PC-3 (cell line): Measurements from ENCODE around the gene SFXN1. TPM values are rescaled to one million over a fixed set of nuclear protein-coding genes. Genes with fewer than 3 reads are reported as not detected.
A peak's percentile ranks its signal among the peaks of the same experiment; 100 is the strongest.

Experiments used
- ATAC-seq: fragments of 200-7000 bp; cut with Tn5 transposase; 2 replicates; pipeline ENCODE4 v1.9.1; 2020; ENCODE audit warnings: mild to moderate bottlenecking, moderate library complexity
- BruUV-seq: library from RNA; stranded (reverse); fragments of 400-500 nt; replicated peaks from 2 replicates; lab custom pipeline; 2021; lab: Mats Ljungman, UMichigan
- CTCF ChIA-PET: fragments of 300-600 bp; sonication (Branson Sonifier 250); formaldehyde crosslinking; loops from one replicate; lab custom pipeline; 2022; ENCODE audit warnings: antibody characterized with exemption; lab: Charles Lee
- POLR2A ChIA-PET: fragments of 300-600 bp; sonication (Branson Sonifier 250); formaldehyde crosslinking; loops from one replicate; lab custom pipeline; 2022; ENCODE audit warnings: antibody characterized with exemption; ENCODE audit not compliant: unreplicated experiment; lab: Charles Lee
- DNase-seq: peaks from one replicate; pipeline ENCODE4 v3.0.0-alpha.2; 2015
- H2AFZ ChIP-seq: fragments of 300-600 bp; sonication (generic); 2 replicates; pipeline ENCODE4 v1.6.0; 2016; ENCODE audit warnings: antibody characterized with exemption, low read length
- H3F3A ChIP-seq: fragments of 300-600 bp; sonication (generic); one replicate; pipeline ENCODE4 v1.6.0; 2017; ENCODE audit warnings: antibody characterized with exemption, low read length, control low read depth, mild to moderate bottlenecking; ENCODE audit not compliant: unreplicated experiment
- H3K27ac ChIP-seq: fragments of 300-600 bp; sonication (generic); 2 replicates; pipeline ENCODE4 v1.5.1; 2016; ENCODE audit warnings: mild to moderate bottlenecking, low read length
- H3K27me3 ChIP-seq: fragments of 300-600 bp; sonication (generic); 2 replicates; pipeline ENCODE4 v1.6.1; 2016; ENCODE audit warnings: low read length, mixed read lengths
- H3K36me3 ChIP-seq: fragments of 300-600 bp; sonication (generic); 2 replicates; pipeline ENCODE4 v1.6.1; 2016; ENCODE audit warnings: low read depth, mixed run types, low read length, mixed read lengths
- H3K4me1 ChIP-seq: fragments of 300-600 bp; sonication (generic); 2 replicates; pipeline ENCODE4 v1.5.1; 2016; ENCODE audit warnings: low read length; ENCODE audit not compliant: insufficient read depth
- H3K4me2 ChIP-seq: fragments of 300-600 bp; sonication (generic); 2 replicates; pipeline ENCODE4 v1.6.0; 2016; ENCODE audit warnings: low read length
- H3K4me3 ChIP-seq: fragments of 300-600 bp; sonication (generic); 2 replicates; pipeline ENCODE4 v1.5.1; 2016; ENCODE audit warnings: mild to moderate bottlenecking, low read length, mixed read lengths
- H3K79me2 ChIP-seq: fragments of 300-600 bp; sonication (generic); 2 replicates; pipeline ENCODE4 v1.6.1; 2017; ENCODE audit warnings: low read length, mixed read lengths
- H3K9ac ChIP-seq: fragments of 300-600 bp; sonication (generic); 2 replicates; pipeline ENCODE4 v1.6.0; 2016; ENCODE audit warnings: mild to moderate bottlenecking, low read length
- H3K9me2 ChIP-seq: fragments of 300-600 bp; sonication (generic); replicated peaks from 2 replicates; pipeline ENCODE4 v1.6.1; 2016; ENCODE audit warnings: mixed run types, low read length, mixed read lengths
- H3K9me3 ChIP-seq: fragments of 300-600 bp; sonication (generic); 2 replicates; pipeline ENCODE4 v1.6.1; 2016; ENCODE audit warnings: low read length, mixed read lengths
- H4K20me1 ChIP-seq: fragments of 300-600 bp; sonication (generic); 2 replicates; pipeline ENCODE4 v1.6.1; 2016; ENCODE audit warnings: low read length, mixed read lengths
- EZH2 ChIP-seq: fragments of 300-600 bp; sonication (generic); IDR thresholded peaks from one replicate; pipeline ENCODE4 v1.6.1; 2017; ENCODE audit warnings: antibody characterized with exemption, mild to moderate bottlenecking, low read length; ENCODE audit not compliant: unreplicated experiment
- EZH2phosphoT487 ChIP-seq: fragments of 300-600 bp; sonication (generic); IDR thresholded peaks from 2 replicates; pipeline ENCODE4 v1.6.1; 2018; ENCODE audit warnings: mild to moderate bottlenecking, antibody characterized with exemption, low read length, borderline replicate concordance
- intact Hi-C: fragments of 100-400 bp; cut with micrococcal nuclease; formaldehyde crosslinking; loops from 2 replicates; pipeline ENCODE4 v1.9.0; 2023
- total RNA-seq: library from RNA; depleted of rRNA; stranded (reverse); fragments of >200 nt; gene quantifications from 2 replicates; pipeline ENCODE4 v1.2.3, GENCODE V29; 2014
- TF ChIP-seq, protein P1 (sequence below): fragments of 300-600 bp; sonication (generic); conservative IDR thresholded peaks from 2 replicates; pipeline ENCODE4 v1.5.1; 2017; ENCODE audit warnings: antibody characterized with exemption, low read depth, mild to moderate bottlenecking, low read length

SFXN1 gene
- total RNA-seq, 1 experiment from 2014 or later = 46.5 TPM

DNA sequence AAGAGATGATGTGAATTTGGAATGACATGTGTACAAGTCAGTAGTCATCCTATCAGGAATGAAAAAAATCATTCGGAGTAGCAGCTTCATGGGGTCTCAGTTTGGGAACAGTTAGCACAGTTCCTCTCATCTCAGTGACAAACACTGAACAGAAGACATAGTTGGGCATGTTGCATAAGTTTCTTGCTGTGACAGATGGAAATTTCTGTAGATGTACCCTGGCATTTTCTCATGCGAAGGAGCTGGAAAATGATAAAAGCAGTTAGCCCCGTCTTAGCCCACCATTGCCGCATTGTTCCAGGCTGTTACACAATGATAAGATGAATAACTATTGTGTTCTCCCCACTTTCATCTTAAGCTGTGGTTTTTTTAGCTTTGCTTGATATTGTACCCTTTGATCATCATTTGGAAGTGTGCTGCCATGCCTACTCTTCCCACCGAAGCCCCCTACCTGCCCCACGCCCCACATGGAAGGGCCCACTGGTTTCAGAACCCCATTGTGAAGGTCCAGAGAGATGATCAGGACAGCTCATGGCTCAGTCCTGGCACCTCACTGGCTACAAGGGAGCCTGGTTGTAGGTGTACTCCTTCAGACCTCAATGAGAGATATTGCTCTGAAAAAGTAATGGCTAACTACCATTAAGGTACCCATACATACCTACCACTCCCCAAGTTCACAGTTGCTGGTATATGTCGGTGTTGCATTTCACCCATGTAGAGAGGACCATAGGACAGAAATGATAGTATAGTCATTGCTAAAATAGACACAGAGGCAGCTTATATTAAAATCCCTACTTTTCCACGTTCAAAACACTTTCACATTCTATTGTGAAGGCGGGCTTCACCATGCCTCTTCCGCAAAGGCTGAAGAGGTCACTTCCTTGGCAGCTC, 38.8 kb downstream of the SFXN1 start:
- no peak overlapping the region for H3K27ac ChIP-seq
- ChIA-PET CTCF (no interaction called here), POLR2A (interaction anchor here (0.6 kb wide), 1 partner anchor 304 kb away, joined by 3 read pairs; no protein-coding TSS in a partner anchor)
- intact Hi-C loops = no loop called here
- DNase-seq = no peak
- no peak overlapping the region for H2AFZ ChIP-seq
- no peaks in the 10 kb centered on the region for H3K27me3 ChIP-seq
- no peaks in the 10 kb centered on the region for H3K9me3 ChIP-seq
- H3K4me1 ChIP-seq = no peaks in the 10 kb centered on the region
- no peak overlapping the region for H3K9ac ChIP-seq
- H3K4me3 ChIP-seq = no peak overlapping the region
- no peaks in the 10 kb centered on the region for H4K20me1 ChIP-seq
- no peak for ATAC-seq
- no peaks in the 10 kb centered on the region for H3K79me2 ChIP-seq
- no peaks in the 10 kb centered on the region for H3K9me2 ChIP-seq
- peaks cover 17% of the 10 kb centered on the region for H3K36me3 ChIP-seq
- no peaks in the 10 kb centered on the region for H3F3A ChIP-seq
- no peak overlapping the region for H3K4me2 ChIP-seq
- BruUV-seq = no TSS peak
- TF ChIP-seq EZH2phosphoT487 (no peak), EZH2 (no peak)
- TF ChIP-seq, protein P1, sequence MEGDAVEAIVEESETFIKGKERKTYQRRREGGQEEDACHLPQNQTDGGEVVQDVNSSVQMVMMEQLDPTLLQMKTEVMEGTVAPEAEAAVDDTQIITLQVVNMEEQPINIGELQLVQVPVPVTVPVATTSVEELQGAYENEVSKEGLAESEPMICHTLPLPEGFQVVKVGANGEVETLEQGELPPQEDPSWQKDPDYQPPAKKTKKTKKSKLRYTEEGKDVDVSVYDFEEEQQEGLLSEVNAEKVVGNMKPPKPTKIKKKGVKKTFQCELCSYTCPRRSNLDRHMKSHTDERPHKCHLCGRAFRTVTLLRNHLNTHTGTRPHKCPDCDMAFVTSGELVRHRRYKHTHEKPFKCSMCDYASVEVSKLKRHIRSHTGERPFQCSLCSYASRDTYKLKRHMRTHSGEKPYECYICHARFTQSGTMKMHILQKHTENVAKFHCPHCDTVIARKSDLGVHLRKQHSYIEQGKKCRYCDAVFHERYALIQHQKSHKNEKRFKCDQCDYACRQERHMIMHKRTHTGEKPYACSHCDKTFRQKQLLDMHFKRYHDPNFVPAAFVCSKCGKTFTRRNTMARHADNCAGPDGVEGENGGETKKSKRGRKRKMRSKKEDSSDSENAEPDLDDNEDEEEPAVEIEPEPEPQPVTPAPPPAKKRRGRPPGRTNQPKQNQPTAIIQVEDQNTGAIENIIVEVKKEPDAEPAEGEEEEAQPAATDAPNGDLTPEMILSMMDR = no peak

- no peak overlapping the region for H3K9ac ChIP-seq
- TF ChIP-seq, protein P1 = no peak
- no peak for TF ChIP-seq EZH2
- TF ChIP-seq EZH2phosphoT487 = no peak
- intact Hi-C loops = no loop called here
- DNase-seq (peak; percentile 5), ATAC-seq (peak; percentile 15; the same call in 1 of the 2 replicates)
- ChIA-PET POLR2A (no interaction called here), CTCF (no interaction called here)
- H3K4me2 ChIP-seq = no peak overlapping the region
- no peak overlapping the region for H2AFZ ChIP-seq
- H3K27ac ChIP-seq = no peak overlapping the region
- no peaks in the 10 kb centered on the region for H4K20me1 ChIP-seq
- no peaks in the 10 kb centered on the region for H3K9me3 ChIP-seq
- no peak overlapping the region for H3K4me3 ChIP-seq
- H3K4me1 ChIP-seq = no peaks in the 10 kb centered on the region
- peaks cover 19% of the 10 kb centered on the region; the same call in 1 of the 2 replicates for H3K36me3 ChIP-seq
- no TSS peak for BruUV-seq
- H3F3A ChIP-seq = no peaks in the 10 kb centered on the region
- H3K9me2 ChIP-seq = no peaks in the 10 kb centered on the region
- no peaks in the 10 kb centered on the region for H3K79me2 ChIP-seq
- H3K27me3 ChIP-seq = no peaks in the 10 kb centered on the region
Measured at GRCh38 chr5:175517824-175518450, 39.6 kb downstream of the SFXN1 start.
